Caco-2 (cell line): Measurements from ENCODE around the gene RAP1GAP2. TPM values are rescaled to one million over a fixed set of nuclear protein-coding genes. Genes with fewer than 3 reads are reported as not detected.

Source experiments
- BruUV-seq: library from RNA; stranded (reverse); fragments of 400-500 nt; replicated peaks from 2 replicates; lab custom pipeline; 2021; lab: Mats Ljungman, UMichigan
- CTCF ChIA-PET: fragments of 300-600 bp; sonication (Branson Sonifier 250); formaldehyde crosslinking; loops from one replicate; lab custom pipeline; 2022; ENCODE audit warnings: antibody characterized with exemption; lab: Charles Lee
- POLR2A ChIA-PET: fragments of 300-600 bp; sonication (Branson Sonifier 250); formaldehyde crosslinking; loops from one replicate; lab custom pipeline; 2022; ENCODE audit warnings: antibody characterized with exemption; lab: Charles Lee
- DNase-seq, 2 experiments: peaks; one replicate each; pipeline versions ENCODE4 v3.0.0 to v3.0.0-alpha.2; 2020 to 2022
- H3K27me3 ChIP-seq: replicated peaks from 2 replicates; pipeline ENCODE4 v1.6.0; 2011; ENCODE audit warnings: low read length; ENCODE audit not compliant: control insufficient read depth, insufficient read depth
- H3K36me3 ChIP-seq: 2 replicates; pipeline ENCODE4 v1.5.1; 2011; ENCODE audit warnings: low read length; ENCODE audit not compliant: control insufficient read depth, insufficient read depth
- H3K4me1 ChIP-seq: fragments of 250-450 bp; sonication (Bioruptor Pico); 2 replicates; pipeline ENCODE4 v1.5.1; 2020; ENCODE audit warnings: mild to moderate bottlenecking
- H3K4me3 ChIP-seq: 2 replicates; pipeline ENCODE4 v1.5.1; 2011; ENCODE audit warnings: low read depth, mild to moderate bottlenecking, control low read depth, low read length
- H3K9me3 ChIP-seq: fragments of 250-450 bp; sonication (Bioruptor Pico); 2 replicates; pipeline ENCODE4 v1.5.1; 2020; ENCODE audit warnings: mild to moderate bottlenecking, moderate library complexity
- H3K27ac Mint-ChIP-seq: one replicate; pipeline ENCODE4 v1.8.0; 2022; ENCODE audit warnings: mixed read lengths; ENCODE audit not compliant: unreplicated experiment
- H3K27me3 Mint-ChIP-seq: one replicate; pipeline ENCODE4 v1.8.0; 2022; ENCODE audit warnings: mixed read lengths; ENCODE audit not compliant: insufficient read depth, unreplicated experiment
- H3K36me3 Mint-ChIP-seq: one replicate; pipeline ENCODE4 v1.8.0; 2022; ENCODE audit warnings: mild to moderate bottlenecking, mixed read lengths; ENCODE audit not compliant: insufficient read depth, unreplicated experiment
- H3K4me1 Mint-ChIP-seq: one replicate; pipeline ENCODE4 v1.8.0; 2022; ENCODE audit warnings: low read depth, mixed read lengths; ENCODE audit not compliant: unreplicated experiment
- H3K4me3 Mint-ChIP-seq: one replicate; pipeline ENCODE4 v1.8.0; 2022; ENCODE audit warnings: mild to moderate bottlenecking, moderate library complexity, mixed read lengths; ENCODE audit not compliant: unreplicated experiment
- H3K9me3 Mint-ChIP-seq: one replicate; pipeline ENCODE4 v1.8.0; 2022; ENCODE audit warnings: mixed read lengths; ENCODE audit not compliant: unreplicated experiment
- intact Hi-C: fragments of 100-400 bp; cut with micrococcal nuclease; formaldehyde crosslinking; loops from one replicate; pipeline ENCODE4 v1.10.0; 2022; ENCODE audit not compliant: unreplicated experiment
- total RNA-seq: library from RNA; stranded (reverse); gene quantifications from 2 replicates; pipeline ENCODE4 v1.2.3, GENCODE V29; 2022
- TF ChIP-seq, protein P1 (sequence below), 2 experiments: fragments of 200-600 bp in 1 of 2; IDR thresholded peaks; 1 replicate in 1 of 2; 2 replicates in 1 of 2; pipeline versions ENCODE4 v1.5.1 to v1.8.0; 2011 to 2022; ENCODE audit warnings: antibody characterized with exemption in 1 of 2, control low read depth in 1 of 2, inconsistent platforms in 1 of 2, low read depth in 1 of 2, low read length in 1 of 2, mild to moderate bottlenecking in 1 of 2, moderate library complexity in 1 of 2; ENCODE audit not compliant: insufficient read depth in 1 of 2, severe bottlenecking in 1 of 2, unreplicated experiment in 1 of 2

The RAP1GAP2 gene
- total RNA-seq, 1 experiment from 2014 or later: 45.3 TPM

GRCh38 chr17:2786176-2786881, 9.9 kb upstream of the RAP1GAP2 start:
- no peak overlapping the region for H3K4me3 ChIP-seq

GRCh38 chr17:2789700-2790099, 6.5 kb upstream of the RAP1GAP2 start:
- BruUV-seq: no TSS peak
- DNase-seq: no peak
- intact Hi-C loops: no loop called here
- CTCF ChIA-PET: interaction anchor here (0.7 kb wide), 1 partner anchor 112 kb away, joined by 3 read pairs; no protein-coding TSS in a partner anchor
- Histone ChIP-seq H3K4me1 (peaks cover 4% of the 10 kb centered on the region; the same call in 1 of the 2 replicates), H3K9me3 (no peaks in the 10 kb centered on the region), H3K36me3 (no peaks in the 10 kb centered on the region), H3K27me3 (no peaks in the 10 kb centered on the region), H3K4me3 (no peak overlapping the region)
- H3K36me3 Mint-ChIP-seq: no peaks in the 10 kb centered on the region
- peaks cover 6% of the 10 kb centered on the region for H3K4me1 Mint-ChIP-seq
- no peak overlapping the region for H3K4me3 Mint-ChIP-seq
- no peak overlapping the region for H3K27ac Mint-ChIP-seq
- no peaks in the 10 kb centered on the region for H3K9me3 Mint-ChIP-seq
- POLR2A ChIA-PET: interaction anchor here (0.6 kb wide), 1 partner anchor 847 kb away, joined by 4 read pairs; the partner anchor contains the start of genes CTNS and SHPK
- TF ChIP-seq, protein P1, sequence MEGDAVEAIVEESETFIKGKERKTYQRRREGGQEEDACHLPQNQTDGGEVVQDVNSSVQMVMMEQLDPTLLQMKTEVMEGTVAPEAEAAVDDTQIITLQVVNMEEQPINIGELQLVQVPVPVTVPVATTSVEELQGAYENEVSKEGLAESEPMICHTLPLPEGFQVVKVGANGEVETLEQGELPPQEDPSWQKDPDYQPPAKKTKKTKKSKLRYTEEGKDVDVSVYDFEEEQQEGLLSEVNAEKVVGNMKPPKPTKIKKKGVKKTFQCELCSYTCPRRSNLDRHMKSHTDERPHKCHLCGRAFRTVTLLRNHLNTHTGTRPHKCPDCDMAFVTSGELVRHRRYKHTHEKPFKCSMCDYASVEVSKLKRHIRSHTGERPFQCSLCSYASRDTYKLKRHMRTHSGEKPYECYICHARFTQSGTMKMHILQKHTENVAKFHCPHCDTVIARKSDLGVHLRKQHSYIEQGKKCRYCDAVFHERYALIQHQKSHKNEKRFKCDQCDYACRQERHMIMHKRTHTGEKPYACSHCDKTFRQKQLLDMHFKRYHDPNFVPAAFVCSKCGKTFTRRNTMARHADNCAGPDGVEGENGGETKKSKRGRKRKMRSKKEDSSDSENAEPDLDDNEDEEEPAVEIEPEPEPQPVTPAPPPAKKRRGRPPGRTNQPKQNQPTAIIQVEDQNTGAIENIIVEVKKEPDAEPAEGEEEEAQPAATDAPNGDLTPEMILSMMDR (IDR thresholded peaks at IDR 0.05; ENCODE audit: insufficient read depth in 1 of 2, low read depth in 1 of 2, low read length in 1 of 2, severe bottlenecking in 1 of 2, unreplicated experiment in 1 of 2): no peak
- H3K27me3 Mint-ChIP-seq: no peaks in the 10 kb centered on the region

More at GRCh38 chr17:2786176-2786881, 9.9 kb upstream of the RAP1GAP2 start:
- H3K36me3 ChIP-seq: no peaks in the 10 kb centered on the region
- BruUV-seq: no TSS peak
- peak; percentile 95 to 98 for DNase-seq
- Mint-ChIP-seq H3K27me3 (no peaks in the 10 kb centered on the region), H3K9me3 (no peaks in the 10 kb centered on the region), H3K4me1 (peaks cover 6% of the 10 kb centered on the region), H3K36me3 (no peaks in the 10 kb centered on the region), H3K27ac (no peak overlapping the region), H3K4me3 (no peak overlapping the region)
- peaks cover 4% of the 10 kb centered on the region; the same call in 1 of the 2 replicates for H3K4me1 ChIP-seq
- intact Hi-C loops: loop anchor here (1.0 to 2.0 kb wide), 3 partner anchors 9 to 227 kb away; no protein-coding TSS in a partner anchor
- CTCF ChIA-PET: interaction anchor here (0.6 to 1.8 kb wide), 18 partner anchors 10 to 404 kb away, joined by 3 to 22 read pairs (median 4); no protein-coding TSS in a partner anchor
- no peaks in the 10 kb centered on the region for H3K27me3 ChIP-seq
- POLR2A ChIA-PET: interaction anchor here (1.1 kb wide), 1 partner anchor 12 kb away, joined by 5 read pairs; no protein-coding TSS in a partner anchor
- H3K9me3 ChIP-seq: no peaks in the 10 kb centered on the region
- TF ChIP-seq, protein P1 (IDR thresholded peaks at IDR 0.05; ENCODE audit: insufficient read depth in 1 of 2, low read depth in 1 of 2, low read length in 1 of 2, severe bottlenecking in 1 of 2, unreplicated experiment in 1 of 2): peak; percentile 94 to 96

- Histone ChIP-seq H3K4me3 (no peak overlapping the region), H3K4me1 (no peaks in the 10 kb centered on the region), H3K27me3 (no peaks in the 10 kb centered on the region), H3K36me3 (no peaks in the 10 kb centered on the region), H3K9me3 (no peaks in the 10 kb centered on the region)
- no peak for DNase-seq
- Mint-ChIP-seq H3K9me3 (no peaks in the 10 kb centered on the region), H3K4me1 (no peaks in the 10 kb centered on the region), H3K27me3 (no peaks in the 10 kb centered on the region), H3K4me3 (no peak overlapping the region), H3K27ac (no peak overlapping the region), H3K36me3 (no peaks in the 10 kb centered on the region)
- BruUV-seq: no TSS peak
- CTCF ChIA-PET: no interaction called here
- TF ChIP-seq, protein P1 (IDR thresholded peaks at IDR 0.05; ENCODE audit: insufficient read depth in 1 of 2, low read depth in 1 of 2, low read length in 1 of 2, severe bottlenecking in 1 of 2, unreplicated experiment in 1 of 2): no peak
- intact Hi-C loops: no loop called here
- POLR2A ChIA-PET: no interaction called here
Measured at GRCh38 chr17:2792366-2793169, 3.7 kb upstream of the RAP1GAP2 start.
